ENCODE measurements around the gene NR1D2. TPM values are rescaled to one million over a fixed set of nuclear protein-coding genes. Genes with fewer than 3 reads are reported as not detected.

NR1D2 gene
- total RNA-seq, 1 donor from 2014 or later: 50.5 TPM

- DNase-seq: no peak
Measured at GRCh38 chr3:23968463-23969184, 23.5 kb downstream of the NR1D2 start.

GRCh38 chr3:23969393-23969792, 24.3 kb downstream of the NR1D2 start:
- no peak for DNase-seq

GRCh38 chr3:23971684-23972083, 26.6 kb downstream of the NR1D2 start:
- no peak for DNase-seq

GRCh38 chr3:23976555-23976954, 31.5 kb downstream of the NR1D2 start:
- no peak for DNase-seq

- DNase-seq: no peak
Measured at GRCh38 chr3:23979569-23979968, 34.5 kb downstream of the NR1D2 start.

GRCh38 chr3:23981136-23981535, 36.0 kb downstream of the NR1D2 start:
- no peak for DNase-seq

- no peak for DNase-seq
Measured at GRCh38 chr3:23981955-23982354, 36.9 kb downstream of the NR1D2 start.

- DNase-seq: no peak
Measured at GRCh38 chr3:23984934-23985333, 39.8 kb downstream of the NR1D2 start.

GRCh38 chr3:23985747-23986544, 40.9 kb downstream of the NR1D2 start:
- no peak for DNase-seq

GRCh38 chr3:23987356-23987755, 42.3 kb downstream of the NR1D2 start:
- peak; percentile 60 for DNase-seq

- DNase-seq: no peak
Measured at GRCh38 chr3:23991306-23991682, 46.2 kb downstream of the NR1D2 start.

- peak; percentile 90 for DNase-seq
Measured at GRCh38 chr3:23991683-23992628, 46.9 kb downstream of the NR1D2 start.

- DNase-seq: peak; percentile 7
Measured at GRCh38 chr3:23993556-23994243, 48.6 kb downstream of the NR1D2 start.

- peak; percentile 15 for DNase-seq
Measured at GRCh38 chr3:23994244-23994569, 49.1 kb downstream of the NR1D2 start.

GRCh38 chr3:23995219-23995618, 50.1 kb downstream of the NR1D2 start:
- DNase-seq: no peak

GRCh38 chr3:23996095-23996524, 51.0 kb downstream of the NR1D2 start:
- no peak for DNase-seq

GRCh38 chr3:23999012-23999641, 54.0 kb downstream of the NR1D2 start:
- peak; percentile 73 for DNase-seq

GRCh38 chr3:24002129-24002528, 57.0 kb downstream of the NR1D2 start:
- no peak for DNase-seq

- no peak for DNase-seq
Measured at GRCh38 chr3:24003466-24003865, 58.4 kb downstream of the NR1D2 start.

- DNase-seq: no peak
Measured at GRCh38 chr3:24004171-24004938, 59.3 kb downstream of the NR1D2 start.

GRCh38 chr3:24005669-24006068, 60.6 kb downstream of the NR1D2 start:
- DNase-seq: no peak
